GM12874 (cell line): Measurements from ENCODE around the gene PTPRO.

Source experiments
- CTCF ChIP-seq: IDR thresholded peaks from 2 replicates; pipeline ENCODE4 v1.5.1; 2011; ENCODE audit warnings: low read depth, mild to moderate bottlenecking, control low read depth, low read length, moderate library complexity; ENCODE audit not compliant: insufficient read depth

Gene PTPRO

GRCh38 chr12:15534874-15535273 lies 212.6 kb downstream of the PTPRO start:
- no peak for TF ChIP-seq CTCF

DNA sequence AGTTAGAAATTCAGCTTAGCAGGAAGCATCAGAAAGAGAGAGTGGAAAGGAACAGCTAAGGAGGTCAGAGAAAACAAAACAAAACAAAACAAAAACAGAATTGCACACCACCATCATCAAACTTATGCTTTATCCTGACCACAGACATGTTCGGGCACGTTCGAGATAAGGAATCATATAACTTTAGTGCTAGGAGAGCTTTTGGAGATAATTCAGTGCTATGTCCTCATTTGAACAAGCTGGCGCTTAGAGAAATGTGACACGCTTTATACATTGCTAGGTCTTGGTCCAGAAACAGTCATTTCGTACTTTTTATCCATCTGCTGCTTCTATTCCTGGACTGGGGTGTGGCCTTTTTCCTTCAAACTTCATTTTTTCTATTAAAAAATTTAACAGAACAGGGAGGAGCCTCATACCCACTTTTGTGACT lies 213.1 kb downstream of the PTPRO start:
- no peak for TF ChIP-seq CTCF

DNA sequence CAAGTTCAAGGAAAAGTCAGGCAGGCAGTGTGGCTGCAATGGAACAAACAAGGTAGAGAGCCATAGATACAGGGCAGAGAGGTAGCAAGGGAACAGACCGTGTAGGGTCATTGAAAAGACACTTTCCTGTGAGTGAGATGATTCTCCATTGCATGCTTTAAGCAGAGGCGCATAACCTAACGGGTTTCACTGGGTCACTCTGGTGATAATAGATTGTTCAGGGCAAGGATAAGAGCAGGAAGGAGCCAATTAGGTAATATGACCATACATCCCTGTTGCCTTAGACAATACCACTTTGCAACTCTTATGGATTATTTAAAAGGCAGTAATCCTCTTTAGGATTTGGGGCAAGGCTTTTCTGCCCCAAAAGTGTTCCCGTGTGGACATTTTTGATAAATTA lies 214.1 kb downstream of the PTPRO start:
- TF ChIP-seq CTCF: no peak

GRCh38 chr12:15538881-15539280 lies 216.6 kb downstream of the PTPRO start:
- no peak for TF ChIP-seq CTCF

DNA sequence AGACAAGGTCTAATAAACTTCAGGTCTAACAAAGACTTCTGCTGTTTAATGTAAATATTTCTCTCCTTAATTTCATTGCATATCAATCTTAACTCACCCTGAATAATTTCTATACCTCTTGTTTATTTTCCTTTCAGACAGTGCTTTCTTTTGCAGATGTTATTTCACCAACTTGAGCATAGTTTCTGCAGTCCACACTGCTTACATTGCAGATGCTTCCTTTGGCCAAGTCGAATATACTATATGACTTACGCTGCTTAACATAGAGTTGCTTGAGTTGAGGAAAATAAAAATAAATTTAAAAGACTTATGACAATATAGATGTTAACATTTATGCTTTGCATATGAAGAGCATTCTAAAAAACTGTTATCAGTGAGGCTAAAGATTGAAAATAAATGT lies 217.7 kb downstream of the PTPRO start:
- TF ChIP-seq CTCF: no peak

DNA sequence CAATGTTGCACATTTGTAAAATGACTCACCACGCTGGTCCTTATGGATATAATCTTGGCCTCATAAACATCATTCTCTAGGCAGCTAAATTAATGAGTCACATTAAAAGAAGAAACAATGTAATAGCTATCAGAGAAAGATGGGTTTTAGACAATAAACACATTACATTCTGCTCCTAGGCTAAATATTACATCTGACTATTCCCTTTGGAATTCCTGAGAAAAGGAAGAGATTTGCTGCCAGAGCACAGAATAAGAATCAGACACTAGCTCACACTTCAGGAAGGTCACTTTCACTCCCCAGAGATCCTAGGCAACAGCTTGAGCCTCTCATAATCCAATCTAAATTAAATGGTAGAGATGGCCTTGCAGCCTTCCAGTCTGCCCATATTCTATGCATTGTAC lies 218.2 kb downstream of the PTPRO start:
- no peak for TF ChIP-seq CTCF

DNA sequence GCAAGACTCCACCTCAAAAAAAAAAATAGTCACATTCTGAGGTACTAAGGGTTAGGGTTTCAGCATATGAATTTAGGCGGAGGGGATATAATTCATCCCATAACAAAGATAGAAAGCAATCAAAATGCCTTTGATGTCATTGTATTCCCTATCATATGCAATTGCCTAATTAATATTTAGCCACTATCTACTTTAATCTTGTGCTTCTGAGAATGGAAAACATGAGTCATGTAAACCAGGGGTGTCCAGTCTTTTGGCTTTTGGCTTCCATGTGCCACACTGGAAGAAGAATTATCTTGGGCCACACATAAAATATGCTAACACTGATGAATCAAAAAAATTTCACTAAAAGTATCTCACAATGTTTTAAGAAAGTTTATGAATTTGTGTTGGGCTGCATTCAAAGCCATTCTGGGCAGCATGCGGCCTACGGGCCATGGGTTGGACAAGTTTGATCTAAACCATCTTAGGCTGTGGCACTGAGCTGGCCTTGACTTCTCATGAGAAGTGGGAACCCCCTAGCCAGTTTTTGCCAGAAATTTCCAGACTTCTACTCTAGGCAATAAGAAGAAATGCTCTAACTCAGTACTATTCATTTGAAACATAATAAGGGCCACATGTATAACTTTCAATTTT lies 219.8 kb downstream of the PTPRO start:
- no peak for TF ChIP-seq CTCF
